ENCODE results near the gene EPB41L4A. TPM values are rescaled to one million over a fixed set of nuclear protein-coding genes. Genes with fewer than 3 reads are reported as not detected.

The EPB41L4A gene
- total and polyA plus RNA-seq, 2 experiments from 2014 or later = 9.5 to 12.9 TPM

DNA sequence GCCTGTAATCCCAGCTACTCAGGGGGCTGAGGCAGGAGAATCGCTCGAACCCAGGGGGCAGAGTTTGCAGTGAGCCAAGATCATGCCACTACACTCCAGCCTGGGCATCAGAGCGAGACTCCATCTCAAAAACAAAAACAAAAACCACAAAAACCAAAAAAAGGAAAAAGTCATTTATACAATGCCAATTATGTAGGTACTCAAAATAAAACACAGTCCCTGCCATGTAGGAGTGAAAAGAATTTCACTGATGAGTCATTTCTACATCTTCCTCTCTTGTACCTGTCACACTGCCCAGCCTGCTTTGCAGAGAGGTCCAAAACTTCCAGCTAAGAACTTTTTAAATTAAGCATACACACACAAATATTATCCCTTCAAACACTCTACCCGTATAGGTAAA, 215.8 kb downstream of the EPB41L4A start:
- Histone ChIP-seq H2AFZ (no peak overlapping the region), H3K9me3 (ENCODE audit: low read depth) (no peaks in the 10 kb centered on the region), H3K4me2 (no peak overlapping the region), H3K27me3 (no peaks in the 10 kb centered on the region), H3K9me2 (replicated peaks; ENCODE audit: insufficient read depth) (no peaks in the 10 kb centered on the region), H3K4me3 (no peak overlapping the region), H3K79me2 (no peaks in the 10 kb centered on the region), H4K20me1 (ENCODE audit: insufficient read depth, poor library complexity, severe bottlenecking) (no peaks in the 10 kb centered on the region), H3K4me1 (ENCODE audit: insufficient read depth) (no peaks in the 10 kb centered on the region), H3K36me3 (replicated peaks; ENCODE audit: insufficient read depth, low read depth) (no peaks in the 10 kb centered on the region), H3K27ac (no peak overlapping the region)
- DNase-seq (ENCODE audit: low spot score) = no peak
- 96% methylated on average over 4 of the region's 4 CpGs for WGBS (ENCODE audit: low lambda C conversion rate, missing lambda C conversion rate)
- TF ChIP-seq EZH2 (IDR thresholded peaks at IDR 0.05; ENCODE audit: borderline replicate concordance) = no peak
- TF ChIP-seq EZH2phosphoT487 (IDR thresholded peaks at IDR 0.05; ENCODE audit: low read depth, severe bottlenecking, unreplicated experiment) = no peak
- TF ChIP-seq, protein P1, sequence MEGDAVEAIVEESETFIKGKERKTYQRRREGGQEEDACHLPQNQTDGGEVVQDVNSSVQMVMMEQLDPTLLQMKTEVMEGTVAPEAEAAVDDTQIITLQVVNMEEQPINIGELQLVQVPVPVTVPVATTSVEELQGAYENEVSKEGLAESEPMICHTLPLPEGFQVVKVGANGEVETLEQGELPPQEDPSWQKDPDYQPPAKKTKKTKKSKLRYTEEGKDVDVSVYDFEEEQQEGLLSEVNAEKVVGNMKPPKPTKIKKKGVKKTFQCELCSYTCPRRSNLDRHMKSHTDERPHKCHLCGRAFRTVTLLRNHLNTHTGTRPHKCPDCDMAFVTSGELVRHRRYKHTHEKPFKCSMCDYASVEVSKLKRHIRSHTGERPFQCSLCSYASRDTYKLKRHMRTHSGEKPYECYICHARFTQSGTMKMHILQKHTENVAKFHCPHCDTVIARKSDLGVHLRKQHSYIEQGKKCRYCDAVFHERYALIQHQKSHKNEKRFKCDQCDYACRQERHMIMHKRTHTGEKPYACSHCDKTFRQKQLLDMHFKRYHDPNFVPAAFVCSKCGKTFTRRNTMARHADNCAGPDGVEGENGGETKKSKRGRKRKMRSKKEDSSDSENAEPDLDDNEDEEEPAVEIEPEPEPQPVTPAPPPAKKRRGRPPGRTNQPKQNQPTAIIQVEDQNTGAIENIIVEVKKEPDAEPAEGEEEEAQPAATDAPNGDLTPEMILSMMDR (IDR thresholded peaks at IDR 0.05; ENCODE audit: poor library complexity) = no peak

DNA sequence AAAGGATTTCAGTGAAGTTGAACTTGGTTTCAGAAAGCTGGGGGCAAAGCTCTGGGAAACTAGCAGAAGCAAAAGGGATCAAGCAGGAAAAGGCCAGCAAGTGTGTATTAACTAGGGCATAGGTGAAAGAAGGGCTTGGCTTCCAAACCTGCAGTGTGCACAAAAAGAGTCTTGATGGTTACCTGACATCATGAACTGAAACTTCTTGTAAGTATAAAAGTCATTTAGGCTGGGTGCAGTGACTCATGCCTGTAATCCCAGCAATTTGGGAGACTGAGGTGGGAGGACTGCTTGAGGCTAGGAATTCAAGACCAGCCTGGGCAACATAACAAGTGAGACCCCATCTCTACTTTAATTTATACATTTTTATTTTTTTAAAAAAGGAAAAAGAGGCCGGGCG, 216.4 kb downstream of the EPB41L4A start:
- Histone ChIP-seq H3K79me2 (no peaks in the 10 kb centered on the region), H3K9me2 (replicated peaks; ENCODE audit: insufficient read depth) (no peaks in the 10 kb centered on the region), H4K20me1 (ENCODE audit: insufficient read depth, poor library complexity, severe bottlenecking) (no peaks in the 10 kb centered on the region), H3K27me3 (no peaks in the 10 kb centered on the region), H3K9me3 (ENCODE audit: low read depth) (no peaks in the 10 kb centered on the region), H2AFZ (no peak overlapping the region), H3K36me3 (replicated peaks; ENCODE audit: insufficient read depth, low read depth) (no peaks in the 10 kb centered on the region), H3K4me2 (no peak overlapping the region), H3K4me1 (ENCODE audit: insufficient read depth) (no peaks in the 10 kb centered on the region), H3K4me3 (no peak overlapping the region), H3K27ac (no peak overlapping the region)
- WGBS (ENCODE audit: low lambda C conversion rate, missing lambda C conversion rate) = 92% methylated on average over 2 of the region's 2 CpGs
- no peak for DNase-seq (ENCODE audit: low spot score)
- TF ChIP-seq, protein P1 (IDR thresholded peaks at IDR 0.05; ENCODE audit: poor library complexity) = no peak
- TF ChIP-seq EZH2phosphoT487 (IDR thresholded peaks at IDR 0.05; ENCODE audit: low read depth, severe bottlenecking, unreplicated experiment) (no peak), EZH2 (IDR thresholded peaks at IDR 0.05; ENCODE audit: borderline replicate concordance) (no peak)

DNA sequence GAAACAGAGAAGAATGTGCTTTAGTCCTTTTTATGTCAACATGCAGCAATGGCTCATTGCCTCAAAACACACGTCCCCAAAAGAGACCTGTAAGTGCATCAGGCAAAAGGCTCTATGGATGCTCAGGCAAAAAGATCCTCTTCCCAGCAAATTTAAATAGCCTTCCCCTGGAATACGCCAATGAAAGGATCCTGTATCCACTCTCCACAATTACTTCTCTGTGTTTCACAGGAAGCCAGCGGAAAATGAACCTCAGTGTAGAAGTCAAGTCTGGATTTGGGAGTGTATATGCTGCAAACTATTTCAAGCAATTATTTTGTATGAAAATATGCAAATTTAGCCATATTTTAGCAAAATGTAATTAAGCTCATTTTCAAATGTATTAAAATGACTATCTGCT, 217.9 kb downstream of the EPB41L4A start:
- no peaks in the 10 kb centered on the region for H3K9me3 ChIP-seq (ENCODE audit: low read depth)
- DNase-seq (ENCODE audit: low spot score) = no peak
- TF ChIP-seq EZH2 (IDR thresholded peaks at IDR 0.05; ENCODE audit: borderline replicate concordance) (no peak), EZH2phosphoT487 (IDR thresholded peaks at IDR 0.05; ENCODE audit: low read depth, severe bottlenecking, unreplicated experiment) (no peak)
- TF ChIP-seq, protein P1 (IDR thresholded peaks at IDR 0.05; ENCODE audit: poor library complexity) = no peak
- H3K9me2 ChIP-seq (replicated peaks; ENCODE audit: insufficient read depth) = no peaks in the 10 kb centered on the region
- no peaks in the 10 kb centered on the region for H3K27me3 ChIP-seq
- no peak overlapping the region for H2AFZ ChIP-seq
- H3K27ac ChIP-seq = no peak overlapping the region
- no peaks in the 10 kb centered on the region for H3K79me2 ChIP-seq
- H3K4me1 ChIP-seq (ENCODE audit: insufficient read depth) = no peaks in the 10 kb centered on the region
- H3K4me2 ChIP-seq = no peak overlapping the region
- H3K4me3 ChIP-seq = no peak overlapping the region
- 94% methylated on average over 3 of the region's 3 CpGs for WGBS (ENCODE audit: low lambda C conversion rate, missing lambda C conversion rate)
- no peaks in the 10 kb centered on the region for H4K20me1 ChIP-seq (ENCODE audit: insufficient read depth, poor library complexity, severe bottlenecking)
- no peaks in the 10 kb centered on the region for H3K36me3 ChIP-seq (replicated peaks; ENCODE audit: insufficient read depth, low read depth)

DNA sequence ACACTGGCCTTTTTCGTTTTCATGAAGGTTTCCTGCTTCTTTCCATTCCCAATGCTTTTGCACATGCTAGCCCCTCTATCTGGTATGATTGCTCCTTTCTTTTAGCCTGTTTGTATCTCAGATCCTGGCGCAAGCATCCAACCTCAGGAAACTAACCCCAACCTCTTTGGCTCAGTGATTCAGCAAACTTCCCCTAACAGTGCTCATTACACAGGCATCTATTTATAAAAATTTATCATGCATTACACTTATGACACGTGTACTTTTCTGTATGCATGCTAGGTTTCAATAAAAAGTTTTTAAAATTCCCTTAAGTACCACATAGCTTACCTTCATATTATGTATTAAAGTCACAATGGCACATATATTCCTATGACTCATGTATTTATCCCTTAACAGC, 218.9 kb downstream of the EPB41L4A start:
- TF ChIP-seq EZH2 (IDR thresholded peaks at IDR 0.05; ENCODE audit: borderline replicate concordance) = no peak
- TF ChIP-seq, protein P1 (IDR thresholded peaks at IDR 0.05; ENCODE audit: poor library complexity) = no peak
- no peaks in the 10 kb centered on the region for H4K20me1 ChIP-seq (ENCODE audit: insufficient read depth, poor library complexity, severe bottlenecking)
- WGBS (ENCODE audit: low lambda C conversion rate, missing lambda C conversion rate) = 97% methylated on average over 3 of the region's 3 CpGs

More for the DNA sequence above, 218.9 kb downstream of the EPB41L4A start:
- no peak overlapping the region for H3K4me2 ChIP-seq
- no peak for DNase-seq (ENCODE audit: low spot score)
- no peaks in the 10 kb centered on the region for H3K36me3 ChIP-seq (replicated peaks; ENCODE audit: insufficient read depth, low read depth)
- H3K4me1 ChIP-seq (ENCODE audit: insufficient read depth) = no peaks in the 10 kb centered on the region
- H3K79me2 ChIP-seq = no peaks in the 10 kb centered on the region
- no peaks in the 10 kb centered on the region for H3K27me3 ChIP-seq
- H3K9me2 ChIP-seq (replicated peaks; ENCODE audit: insufficient read depth) = no peaks in the 10 kb centered on the region
- no peaks in the 10 kb centered on the region for H3K9me3 ChIP-seq (ENCODE audit: low read depth)
- H2AFZ ChIP-seq = no peak overlapping the region
- no peak overlapping the region for H3K4me3 ChIP-seq
- H3K27ac ChIP-seq = no peak overlapping the region
